H7 (cell line): ENCODE measurements around the gene FAM170B. TPM values are rescaled to one million over a fixed set of nuclear protein-coding genes. Genes with fewer than 3 reads are reported as not detected.

Source experiments
- DNase-seq: peaks from one replicate; pipeline ENCODE4 v3.0.0; 2012
- H3K27me3 ChIP-seq: 2 replicates; pipeline ENCODE4 v1.6.0; 2011; ENCODE audit warnings: mild to moderate bottlenecking, low read length; ENCODE audit not compliant: control insufficient read depth, insufficient read depth
- H3K36me3 ChIP-seq: replicated peaks from 2 replicates; pipeline ENCODE4 v1.5.1; 2011; ENCODE audit warnings: low read length; ENCODE audit not compliant: control insufficient read depth, insufficient read depth
- H3K4me3 ChIP-seq: 2 replicates; pipeline ENCODE4 v1.5.1; 2011; ENCODE audit warnings: low read depth, mild to moderate bottlenecking, control low read depth, low read length, moderate library complexity; ENCODE audit not compliant: insufficient read depth
- total RNA-seq: library from RNA; depleted of rRNA; stranded (reverse); fragments of >200 nt; shearing (Covaris generic); gene quantifications from 2 replicates; pipeline ENCODE4 v1.2.3, GENCODE V29; 2014

The FAM170B gene
- total RNA-seq, 1 experiment from 2014 or later, result not detected

DNA sequence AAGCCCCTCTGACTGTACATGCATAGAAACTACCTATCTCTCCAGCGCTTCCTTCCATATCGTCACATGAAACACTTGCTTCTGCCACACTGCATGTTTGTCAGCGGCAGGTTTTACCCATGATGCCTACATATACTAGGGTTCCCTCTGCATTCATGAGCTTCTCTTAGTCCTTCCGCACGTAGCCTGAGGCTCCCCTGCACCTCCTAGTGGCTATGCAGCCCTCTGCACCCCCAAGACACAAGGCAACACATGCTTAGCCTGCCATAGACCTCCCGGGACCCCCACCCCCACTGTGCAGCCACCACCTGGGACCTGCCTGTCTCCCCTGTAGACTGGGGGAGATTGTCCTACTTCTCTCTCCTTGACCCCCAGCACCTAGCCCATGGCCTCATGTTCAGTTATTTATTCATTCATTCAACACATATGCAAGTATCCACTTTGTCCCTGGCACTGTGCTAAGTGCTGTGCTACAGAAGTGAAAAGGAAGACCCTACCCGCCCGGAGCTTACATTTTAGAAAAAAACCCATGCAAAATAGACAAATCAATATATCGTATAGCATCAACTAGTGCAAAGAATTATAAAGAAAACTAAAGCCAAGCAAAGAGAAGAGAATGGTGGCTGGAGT is 30.9 kb upstream of the FAM170B start:
- no peaks in the 10 kb centered on the region for H3K36me3 ChIP-seq
- H3K27me3 ChIP-seq, result no peaks in the 10 kb centered on the region
- DNase-seq, result peak; percentile 83
- H3K4me3 ChIP-seq, result no peak overlapping the region

DNA sequence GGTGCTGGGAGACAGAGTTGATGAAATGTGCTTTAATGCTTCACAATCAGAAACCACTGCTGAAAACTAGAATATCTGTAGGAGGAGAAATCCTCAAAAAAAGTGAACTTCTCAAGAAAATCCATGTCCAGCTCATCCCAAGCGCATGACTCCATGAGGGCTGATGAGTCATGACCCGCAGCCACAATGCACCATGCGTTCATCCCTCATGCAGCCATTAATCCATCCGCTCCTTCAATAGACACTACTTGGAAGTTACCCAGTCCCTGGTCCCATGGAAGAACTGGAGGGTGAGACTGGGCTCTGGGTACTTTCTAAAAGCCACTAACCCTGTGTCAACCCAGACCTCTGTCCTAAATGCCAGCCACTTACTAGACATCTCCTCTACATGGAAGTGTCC is 29.9 kb upstream of the FAM170B start:
- Histone ChIP-seq H3K36me3 (no peaks in the 10 kb centered on the region), H3K4me3 (no peak overlapping the region), H3K27me3 (no peaks in the 10 kb centered on the region)
- no peak for DNase-seq

GRCh38 chr10:49162761-49163310 is 29.0 kb upstream of the FAM170B start:
- no peak overlapping the region for H3K4me3 ChIP-seq
- DNase-seq, result no peak
- no peaks in the 10 kb centered on the region for H3K27me3 ChIP-seq
- no peaks in the 10 kb centered on the region for H3K36me3 ChIP-seq

- no peak for DNase-seq
- H3K36me3 ChIP-seq, result no peaks in the 10 kb centered on the region
- H3K27me3 ChIP-seq, result no peaks in the 10 kb centered on the region
- H3K4me3 ChIP-seq, result no peak overlapping the region
These were observed 28.2 kb upstream of the FAM170B start for GRCh38 chr10:49162063-49162462.

GRCh38 chr10:49161411-49161997 is 27.7 kb upstream of the FAM170B start:
- no peaks in the 10 kb centered on the region for H3K27me3 ChIP-seq
- no peaks in the 10 kb centered on the region for H3K36me3 ChIP-seq
- DNase-seq, result peak; percentile 65
- no peak overlapping the region for H3K4me3 ChIP-seq

DNA sequence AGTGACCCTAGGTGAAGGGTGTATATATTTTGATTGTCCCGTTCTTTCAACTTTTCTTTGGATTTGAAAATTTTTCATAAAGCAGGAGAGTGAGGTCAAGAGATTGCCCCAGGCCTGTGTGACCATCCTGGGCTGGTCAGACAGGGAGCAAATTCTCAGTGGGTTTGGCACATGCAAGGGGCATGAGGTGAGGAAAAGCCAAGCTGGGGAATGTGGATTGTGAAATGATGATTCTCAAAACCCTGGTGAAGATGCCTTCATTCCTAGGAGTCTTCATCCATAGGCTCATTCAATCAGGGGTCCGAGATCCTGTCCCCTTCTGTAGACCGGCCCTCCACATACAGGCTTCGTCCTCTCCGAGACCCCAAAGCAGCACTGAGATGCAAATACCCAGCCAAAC is 27.0 kb upstream of the FAM170B start:
- Histone ChIP-seq H3K4me3 (no peak overlapping the region), H3K36me3 (no peaks in the 10 kb centered on the region), H3K27me3 (no peaks in the 10 kb centered on the region)
- DNase-seq, result no peak

GRCh38 chr10:49160110-49160509 is 26.3 kb upstream of the FAM170B start:
- no peaks in the 10 kb centered on the region for H3K27me3 ChIP-seq
- H3K36me3 ChIP-seq, result no peaks in the 10 kb centered on the region
- DNase-seq, result no peak
- H3K4me3 ChIP-seq, result no peak overlapping the region

DNA sequence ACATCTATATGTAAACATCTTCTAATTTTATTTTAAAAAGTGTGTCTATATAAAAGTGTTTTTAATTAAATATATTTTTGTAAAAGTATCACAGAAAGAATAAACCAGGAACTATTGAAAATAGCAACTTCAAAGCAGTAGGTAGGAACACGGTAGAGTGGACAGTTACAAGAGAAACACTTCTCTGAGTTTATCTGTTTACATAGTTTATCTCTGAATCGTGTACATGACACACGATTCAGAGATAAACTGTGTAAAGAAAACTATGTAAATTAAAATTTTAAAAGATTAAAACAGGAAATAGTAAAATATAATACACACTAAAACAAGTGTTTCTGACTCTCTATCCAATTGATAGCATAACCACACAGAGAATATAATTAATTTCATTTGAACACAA is 25.1 kb upstream of the FAM170B start:
- Histone ChIP-seq H3K4me3 (no peak overlapping the region), H3K36me3 (no peaks in the 10 kb centered on the region)
- no peak for DNase-seq

DNA sequence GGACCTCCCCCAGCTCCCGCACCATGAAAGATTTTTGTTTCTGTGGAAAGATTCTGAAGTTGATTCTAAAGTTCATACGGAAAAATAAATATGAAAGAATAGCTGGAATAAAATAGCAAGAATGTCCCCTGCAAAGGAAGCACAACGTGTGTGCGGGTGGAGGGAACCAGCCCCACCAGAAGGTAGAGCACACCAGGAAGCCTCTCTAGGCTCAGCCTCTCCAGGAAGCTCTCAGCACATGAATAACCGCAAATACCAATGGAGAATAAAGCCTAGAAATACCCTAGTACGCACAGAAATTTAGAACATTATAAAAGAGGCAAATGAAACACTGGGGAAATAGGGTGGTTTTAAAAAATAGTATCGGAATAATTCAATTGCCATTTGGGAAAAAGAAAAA is 24.6 kb upstream of the FAM170B start:
- Histone ChIP-seq H3K4me3 (no peak overlapping the region), H3K27me3 (no peaks in the 10 kb centered on the region), H3K36me3 (no peaks in the 10 kb centered on the region)
- DNase-seq, result peak; percentile 61

More for the DNA sequence above, 25.1 kb upstream of the FAM170B start:
- no peaks in the 10 kb centered on the region for H3K27me3 ChIP-seq

DNA sequence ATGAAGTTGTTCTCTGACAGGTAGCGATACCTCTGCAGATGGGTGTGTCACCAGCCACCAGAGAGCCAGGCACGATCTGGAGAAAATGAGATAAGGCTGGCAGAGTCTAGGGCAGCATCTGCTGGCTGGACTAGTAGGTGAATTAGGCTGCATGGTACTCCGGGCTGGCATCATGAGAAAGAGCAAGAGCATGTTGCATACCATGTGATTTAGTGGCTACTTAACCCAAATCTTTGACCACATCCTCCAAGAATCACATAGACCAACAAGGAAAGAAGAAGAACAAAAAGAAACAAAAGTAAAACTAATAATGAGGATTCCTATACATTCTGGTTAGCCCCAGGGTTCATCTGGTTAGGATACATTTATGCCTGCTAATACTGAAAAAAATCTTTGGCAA is 23.4 kb upstream of the FAM170B start:
- Histone ChIP-seq H3K4me3 (no peak overlapping the region), H3K36me3 (no peaks in the 10 kb centered on the region), H3K27me3 (no peaks in the 10 kb centered on the region)
- DNase-seq, result no peak

DNA sequence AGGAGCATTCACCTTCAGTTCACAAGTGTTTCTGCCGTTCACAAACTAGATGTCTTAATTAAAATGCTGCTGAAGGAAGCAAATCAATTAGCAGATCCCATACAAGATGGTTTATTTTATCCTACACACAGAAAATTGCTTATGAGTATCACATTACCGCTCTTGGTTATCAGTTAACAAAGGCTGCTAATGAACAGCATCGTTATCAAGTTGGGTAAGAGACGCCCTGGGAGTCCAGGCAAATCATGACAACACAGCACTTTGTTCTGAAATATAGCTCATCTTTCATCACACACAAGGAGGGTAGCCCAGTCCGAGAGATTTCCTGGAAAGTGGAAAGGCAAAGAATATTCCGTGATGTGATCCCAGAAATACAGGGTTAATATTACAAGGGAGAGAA is 20.8 kb upstream of the FAM170B start:
- Histone ChIP-seq H3K4me3 (no peak overlapping the region), H3K27me3 (no peaks in the 10 kb centered on the region)
- DNase-seq, result no peak

GRCh38 chr10:49153971-49154370 is 20.1 kb upstream of the FAM170B start:
- H3K4me3 ChIP-seq, result no peak overlapping the region

More for the DNA sequence above, 20.8 kb upstream of the FAM170B start:
- no peaks in the 10 kb centered on the region for H3K36me3 ChIP-seq

DNA sequence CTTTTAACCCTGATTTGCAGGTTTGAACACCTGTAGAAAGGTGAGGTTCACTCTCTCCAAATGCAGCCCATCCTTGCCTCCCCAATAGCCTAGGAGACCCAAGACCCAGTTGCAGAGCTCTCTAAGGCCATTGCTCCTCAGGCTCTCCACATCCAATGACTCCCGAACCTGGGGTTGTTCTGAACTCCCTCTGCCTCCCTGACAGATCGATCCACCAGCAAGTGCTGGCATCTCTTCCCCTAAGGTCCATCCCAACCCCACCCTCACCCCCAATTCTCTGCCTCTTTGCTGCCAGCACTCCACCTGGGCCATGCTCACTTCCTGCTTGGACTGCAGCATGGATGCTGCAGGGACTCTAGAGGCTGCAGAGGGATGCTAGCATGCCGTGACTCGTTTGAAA is 19.3 kb upstream of the FAM170B start:
- no peak overlapping the region for H3K4me3 ChIP-seq
- no peaks in the 10 kb centered on the region for H3K27me3 ChIP-seq
- H3K36me3 ChIP-seq, result no peaks in the 10 kb centered on the region
- no peak for DNase-seq

More at GRCh38 chr10:49153971-49154370, 20.1 kb upstream of the FAM170B start:
- H3K27me3 ChIP-seq, result no peaks in the 10 kb centered on the region
- H3K36me3 ChIP-seq, result no peaks in the 10 kb centered on the region
- DNase-seq, result no peak

DNA sequence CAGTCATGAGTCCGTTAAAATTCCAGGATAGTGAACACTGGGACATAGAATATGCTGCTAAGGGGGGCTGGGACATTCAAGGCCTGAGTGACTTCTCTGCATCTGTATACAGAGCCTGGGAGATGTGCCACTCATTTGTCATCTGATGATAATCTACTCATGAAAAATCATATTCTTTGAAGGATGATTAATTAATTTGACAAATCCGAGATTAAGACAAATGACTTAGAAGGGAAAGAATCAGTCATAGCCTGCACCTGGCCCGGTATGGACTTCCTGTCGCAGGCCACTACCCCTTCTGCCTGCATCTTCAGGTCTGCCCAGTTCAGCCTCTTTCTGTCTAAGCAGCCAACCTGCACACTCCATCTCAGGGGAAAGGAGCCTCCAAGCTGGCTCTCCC is 18.8 kb upstream of the FAM170B start:
- H3K27me3 ChIP-seq, result no peaks in the 10 kb centered on the region
- DNase-seq, result no peak
- no peak overlapping the region for H3K4me3 ChIP-seq
- no peaks in the 10 kb centered on the region for H3K36me3 ChIP-seq

- no peak overlapping the region for H3K4me3 ChIP-seq
- no peaks in the 10 kb centered on the region for H3K27me3 ChIP-seq
- DNase-seq, result no peak
- no peaks in the 10 kb centered on the region for H3K36me3 ChIP-seq
These were observed 18.2 kb upstream of the FAM170B start for GRCh38 chr10:49152037-49152436.
